SH-SY5Y (cell line): ENCODE data around the gene POU2F2.

Experiments used
- GATA2 ChIP-seq: IDR thresholded peaks from 2 replicates; pipeline ENCODE4 v1.6.1; 2011; ENCODE audit warnings: mild to moderate bottlenecking, low read depth, low read length
- GATA3 ChIP-seq: IDR thresholded peaks from 2 replicates; pipeline ENCODE4 v1.6.1; 2011; ENCODE audit warnings: low read depth, mild to moderate bottlenecking, low read length, moderate library complexity

GRCh38 chr19:42143341-42144234 lies 11.3 kb upstream of the POU2F2 start:
- no peak for TF ChIP-seq GATA2
- no peak for TF ChIP-seq GATA3
